GM12891 (cell line): ENCODE measurements around the gene SLC22A1.
"Not testable (repeated sequence)": the region's sequence is repeated elsewhere in the genome, so short reads cannot be mapped to it uniquely, and the experiment has no call there.

Source experiments
- PAX5 ChIP-seq: IDR thresholded peaks from 2 replicates; pipeline ENCODE4 v1.6.1; 2011; ENCODE audit warnings: low read length, moderate library complexity, mild to moderate bottlenecking; ENCODE audit not compliant: insufficient read depth, severe bottlenecking
- POLR2A ChIP-seq: IDR thresholded peaks from 2 replicates; pipeline ENCODE4 v1.6.1; 2011; ENCODE audit warnings: low read depth, low read length, control low read depth
- POLR2AphosphoS5 ChIP-seq: IDR thresholded peaks from 2 replicates; pipeline ENCODE4 v1.6.1; 2011; ENCODE audit warnings: low read depth, low read length, control low read depth
- POU2F2 ChIP-seq: IDR thresholded peaks from 2 replicates; pipeline ENCODE4 v1.6.1; 2011; ENCODE audit warnings: low read depth, mild to moderate bottlenecking, control low read depth, low read length, moderate library complexity
- SPI1 ChIP-seq: IDR thresholded peaks from 2 replicates; pipeline ENCODE4 v1.6.1; 2011; ENCODE audit warnings: low read depth, low read length, control low read depth
- TAF1 ChIP-seq: IDR thresholded peaks from 2 replicates; pipeline ENCODE4 v1.6.1; 2011; ENCODE audit warnings: low read depth, low read length, control low read depth

GRCh38 chr6:160125105-160125504 is 3.5 kb downstream of the SLC22A1 start:
- TF ChIP-seq POLR2A, POLR2AphosphoS5, TAF1, PAX5, SPI1, POU2F2: not testable (repeated sequence)
